Natural killer cell (primary cell): ENCODE results near the gene KDM4C. TPM values are rescaled to one million over a fixed set of nuclear protein-coding genes. Genes with fewer than 3 reads are reported as not detected.

Experiments used
- ATAC-seq, 3 donors: fragments of 150-1000 bp in 2 of 3; fragments of 200-7000 bp in 1 of 3; cut with Tn5 transposase; 1 replicate in 1 of 3; 2 replicates in 2 of 3; pipeline ENCODE4 v1.10.0; 2021; ENCODE audit warnings: mild to moderate bottlenecking in 2 of 3, moderate library complexity in 2 of 3
- DNase-seq, 2 donors: peaks; one replicate each; pipeline versions ENCODE4 v3.0.0 to v3.0.0-alpha.2; 2013 to 2021; ENCODE audit warnings: mixed read lengths in 1 of 2
- H3K27ac ChIP-seq: one replicate; pipeline ENCODE4 v1.5.1; 2013; ENCODE audit warnings: mild to moderate bottlenecking, low read length
- H3K27me3 ChIP-seq: one replicate; pipeline ENCODE4 v1.6.1; 2013; ENCODE audit warnings: low read length; ENCODE audit not compliant: control insufficient read depth, insufficient read depth
- H3K36me3 ChIP-seq: one replicate; pipeline ENCODE4 v1.6.1; 2013; ENCODE audit warnings: low read length; ENCODE audit not compliant: control insufficient read depth, insufficient read depth
- H3K4me1 ChIP-seq: one replicate; pipeline ENCODE4 v1.6.1; 2013; ENCODE audit warnings: low read length; ENCODE audit not compliant: control insufficient read depth, insufficient read depth
- H3K4me3 ChIP-seq: one replicate; pipeline ENCODE4 v1.5.1; 2013; ENCODE audit warnings: low read length
- H3K9me3 ChIP-seq: one replicate; pipeline ENCODE4 v1.6.1; 2013; ENCODE audit warnings: low read length; ENCODE audit not compliant: control insufficient read depth, insufficient read depth
- H3K27ac Mint-ChIP-seq, 2 donors: one replicate each; pipeline ENCODE4 v1.8.0; 2022; ENCODE audit warnings: mild to moderate bottlenecking in 2 of 2, mixed read lengths in 2 of 2, moderate library complexity in 1 of 2
- H3K27me3 Mint-ChIP-seq, 2 donors: one replicate each; pipeline ENCODE4 v1.8.0; 2022; ENCODE audit warnings: low read depth in 2 of 2, mixed read lengths in 2 of 2
- H3K36me3 Mint-ChIP-seq: one replicate; pipeline ENCODE4 v1.8.0; 2022; ENCODE audit warnings: mixed read lengths
- H3K4me1 Mint-ChIP-seq, 2 donors: one replicate each; pipeline ENCODE4 v1.8.0; 2022; ENCODE audit warnings: mixed read lengths in 2 of 2
- H3K4me3 Mint-ChIP-seq: one replicate; pipeline ENCODE4 v1.8.0; 2022; ENCODE audit warnings: mild to moderate bottlenecking, moderate library complexity, mixed read lengths
- H3K9me3 Mint-ChIP-seq, 2 donors: one replicate each; pipeline ENCODE4 v1.8.0; 2022; ENCODE audit warnings: mixed read lengths in 2 of 2
- CTCF ChIP-seq: fragments of 200-600 bp; IDR thresholded peaks from one replicate; pipeline ENCODE4 v1.8.0; 2022; ENCODE audit warnings: antibody characterized with exemption
- WGBS: methylation state at CpG from one replicate; pipeline ENCODE4 v1.1.7; 2013; ENCODE audit warnings: missing lambda C conversion rate; ENCODE audit not compliant: insufficient coverage; 5-methylcytosine and 5-hydroxymethylcytosine counted together
- intact Hi-C: fragments of 100-400 bp; cut with micrococcal nuclease; formaldehyde crosslinking; loops from one replicate; pipeline ENCODE4 v1.14.2; 2022
- total RNA-seq, 4 donors: library from RNA; stranded (reverse); fragments of 120-200 nt in 1 of 4; gene quantifications; one replicate each; pipeline versions ENCODE4 v1.2.3 to v1.2.4, GENCODE V29; 2013 to 2022

The KDM4C gene
- total RNA-seq, 3 donors from 2014 or later (not counting 1 experiment from before 2014, with no cell fraction given), result 115 to 137 (median 116) TPM

GRCh38 chr9:6873857-6874256, 116.1 kb downstream of the KDM4C start:
- no peak for TF ChIP-seq CTCF
- Histone ChIP-seq H3K4me1 (peaks cover 13% of the 10 kb centered on the region), H3K9me3 (no peaks in the 10 kb centered on the region), H3K4me3 (no peak overlapping the region), H3K36me3 (no peaks in the 10 kb centered on the region), H3K27me3 (no peaks in the 10 kb centered on the region), H3K27ac (no peak overlapping the region)
- ATAC-seq (peak; percentile 75 to 81 (median 78)), DNase-seq (peak in 1 of 2 donors; percentile 53)
- no peaks in the 10 kb centered on the region for H3K36me3 Mint-ChIP-seq
- H3K27me3 Mint-ChIP-seq, result peaks cover 0 to 3% of the 10 kb centered on the region in 2 donors
- 40% methylated on average over 1 of the region's 7 CpGs for WGBS
- H3K27ac Mint-ChIP-seq, result peak overlapping the region; percentile 86 to 87
- intact Hi-C loops, result no loop called here
- H3K4me1 Mint-ChIP-seq, result peaks cover 87 to 92% of the 10 kb centered on the region in 2 donors
- H3K9me3 Mint-ChIP-seq, result no peaks in the 10 kb centered on the region
- H3K4me3 Mint-ChIP-seq, result peak overlapping the region; percentile 82

- Histone ChIP-seq H3K4me1 (peaks cover 5% of the 10 kb centered on the region), H3K27me3 (no peaks in the 10 kb centered on the region)
Observed at GRCh38 chr9:6876195-6876894, 118.6 kb downstream of the KDM4C start.

GRCh38 chr9:6877671-6878161, 119.9 kb downstream of the KDM4C start:
- H3K4me3 ChIP-seq, result no peak overlapping the region
- H3K27me3 ChIP-seq, result no peaks in the 10 kb centered on the region
- peaks cover 2% of the 10 kb centered on the region for H3K36me3 ChIP-seq
- H3K4me1 Mint-ChIP-seq, result peaks cover 71 to 72% of the 10 kb centered on the region in 2 donors
- H3K27ac ChIP-seq, result no peak overlapping the region
- H3K4me3 Mint-ChIP-seq, result no peak overlapping the region
- no peaks in the 10 kb centered on the region for H3K9me3 Mint-ChIP-seq
- peak overlapping the region; percentile 32 to 40 for H3K27ac Mint-ChIP-seq
- H3K9me3 ChIP-seq, result no peaks in the 10 kb centered on the region
- intact Hi-C loops, result no loop called here
- DNase-seq (no peak), ATAC-seq (no peak)
- H3K36me3 Mint-ChIP-seq, result no peaks in the 10 kb centered on the region
- WGBS, result 100% methylated on average over 1 of the region's 1 CpG
- H3K27me3 Mint-ChIP-seq, result peaks cover 0 to 3% of the 10 kb centered on the region in 2 donors
- H3K4me1 ChIP-seq, result peaks cover 5% of the 10 kb centered on the region
- TF ChIP-seq CTCF, result no peak

More at GRCh38 chr9:6876195-6876894, 118.6 kb downstream of the KDM4C start:
- H3K36me3 Mint-ChIP-seq, result no peaks in the 10 kb centered on the region
- H3K27ac Mint-ChIP-seq, result peak overlapping the region in 1 of 2 donors; percentile 11
- H3K27me3 Mint-ChIP-seq, result peaks cover 0 to 3% of the 10 kb centered on the region in 2 donors
- H3K36me3 ChIP-seq, result peaks cover 2% of the 10 kb centered on the region
- DNase-seq (no peak), ATAC-seq (no peak)
- intact Hi-C loops, result no loop called here
- 96% methylated on average over 10 of the region's 10 CpGs for WGBS
- H3K27ac ChIP-seq, result no peak overlapping the region
- no peak overlapping the region for H3K4me3 Mint-ChIP-seq
- H3K9me3 Mint-ChIP-seq, result no peaks in the 10 kb centered on the region
- peaks cover 78 to 80% of the 10 kb centered on the region in 2 donors for H3K4me1 Mint-ChIP-seq
- no peak for TF ChIP-seq CTCF
- H3K4me3 ChIP-seq, result no peak overlapping the region
- H3K9me3 ChIP-seq, result no peaks in the 10 kb centered on the region
